Measurements from ENCODE around the gene OR2A42.
"Not testable (repeated sequence)": the region's sequence is repeated elsewhere in the genome, so short reads cannot be mapped to it uniquely, and the experiment has no call there.

The OR2A42 gene

DNA sequence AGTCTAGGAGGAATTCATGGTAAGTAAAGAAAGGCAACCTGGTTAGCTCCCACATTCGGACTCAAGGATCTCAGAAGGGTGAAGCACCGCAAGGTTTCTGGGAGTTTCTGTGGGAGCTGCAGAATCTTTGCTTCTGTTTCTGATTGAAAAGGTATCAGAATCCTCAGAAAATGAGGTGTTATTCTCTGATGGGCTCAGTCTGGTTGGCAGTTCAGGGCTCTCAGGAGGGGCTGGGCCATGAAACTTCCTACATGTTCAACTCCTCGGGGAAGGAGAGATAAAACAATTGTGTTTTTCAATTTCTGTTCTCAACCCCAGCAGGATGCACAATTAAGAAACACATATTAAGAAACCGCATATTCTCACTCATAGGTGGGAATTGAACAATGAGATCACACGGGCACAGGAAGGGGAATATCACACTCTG is 16.1 kb upstream of the OR2A42 start:
- Histone ChIP-seq H3K9me3 (ENCODE audit: control insufficient read depth, low read depth, low read length) (no peaks in the 10 kb centered on the region), H3K36me3 (ENCODE audit: control insufficient read depth, low read depth, low read length) (no peaks in the 10 kb centered on the region), H3K4me3 (ENCODE audit: low read length) (no peak overlapping the region), H3K4me1 (ENCODE audit: control insufficient read depth, low read depth, low read length) (peaks cover 6% of the 10 kb centered on the region), H3K27ac (ENCODE audit: low read length) (no peak overlapping the region), H3K9ac (ENCODE audit: low read length) (no peak overlapping the region), H3K27me3 (ENCODE audit: control insufficient read depth, insufficient read depth, low read length) (no peaks in the 10 kb centered on the region)

DNA sequence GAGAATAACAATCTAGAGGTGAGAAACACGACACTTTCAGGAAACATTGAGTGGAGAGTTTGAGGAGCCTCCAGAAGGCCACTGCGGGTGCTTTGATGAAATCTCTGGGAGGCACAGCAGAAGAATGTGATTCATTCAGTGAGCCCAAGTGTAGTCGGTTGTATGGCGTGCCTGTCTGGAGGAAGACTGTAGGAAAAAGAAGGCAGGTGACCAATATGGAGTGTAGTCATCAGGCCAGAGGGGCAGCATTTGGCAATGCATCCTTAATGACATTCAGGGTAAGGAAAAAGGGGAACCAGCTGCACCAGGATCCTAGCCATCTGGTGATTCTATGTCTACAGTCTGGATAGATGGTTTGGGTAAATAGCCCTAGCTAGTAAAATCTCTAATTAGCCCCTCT is 12.9 kb upstream of the OR2A42 start:
- not testable (repeated sequence) for H3K27me3 ChIP-seq (ENCODE audit: control insufficient read depth, insufficient read depth, low read length); H3K9me3 ChIP-seq (ENCODE audit: control insufficient read depth, low read depth, low read length); H3K9ac ChIP-seq (ENCODE audit: low read length); H3K4me3 ChIP-seq (ENCODE audit: low read length); H3K36me3 ChIP-seq (ENCODE audit: control insufficient read depth, low read depth, low read length); H3K27ac ChIP-seq (ENCODE audit: low read length); H3K4me1 ChIP-seq (ENCODE audit: control insufficient read depth, low read depth, low read length)

DNA sequence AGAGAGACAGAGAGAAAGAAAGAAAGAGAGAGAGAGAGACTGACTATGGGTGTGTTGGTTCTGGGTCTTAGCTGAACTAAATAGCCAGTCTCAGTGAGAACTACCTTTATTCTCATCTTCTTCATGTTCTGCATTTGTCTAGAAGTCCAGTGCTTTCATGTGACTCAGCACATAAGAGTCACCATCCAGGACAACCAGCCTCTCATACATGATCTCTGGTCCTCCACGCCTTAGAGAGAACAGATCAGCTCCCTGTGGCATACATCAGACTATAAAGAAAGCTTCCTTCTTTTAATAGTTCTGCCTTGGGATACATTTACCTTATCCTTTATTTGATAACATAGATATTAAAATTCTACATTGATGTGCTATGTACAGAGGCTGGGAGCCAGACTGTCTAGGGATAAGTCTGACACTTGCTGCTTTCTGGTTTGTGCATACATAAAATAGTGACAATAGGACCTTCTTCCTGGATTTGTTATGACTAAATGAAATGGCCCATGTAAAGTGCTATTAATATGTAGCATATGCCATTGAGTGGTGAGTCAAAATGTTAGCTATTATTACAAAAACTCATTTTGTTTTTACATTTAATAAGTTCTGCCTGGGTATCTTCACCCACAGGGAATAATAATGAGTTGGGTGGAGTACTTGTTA is 8.4 kb upstream of the OR2A42 start:
- H3K36me3 ChIP-seq (ENCODE audit: control insufficient read depth, low read depth, low read length); H3K4me1 ChIP-seq (ENCODE audit: control insufficient read depth, low read depth, low read length); H3K9ac ChIP-seq (ENCODE audit: low read length); H3K4me3 ChIP-seq (ENCODE audit: low read length); H3K9me3 ChIP-seq (ENCODE audit: control insufficient read depth, low read depth, low read length); H3K27ac ChIP-seq (ENCODE audit: low read length); H3K27me3 ChIP-seq (ENCODE audit: control insufficient read depth, insufficient read depth, low read length): not testable (repeated sequence)

DNA sequence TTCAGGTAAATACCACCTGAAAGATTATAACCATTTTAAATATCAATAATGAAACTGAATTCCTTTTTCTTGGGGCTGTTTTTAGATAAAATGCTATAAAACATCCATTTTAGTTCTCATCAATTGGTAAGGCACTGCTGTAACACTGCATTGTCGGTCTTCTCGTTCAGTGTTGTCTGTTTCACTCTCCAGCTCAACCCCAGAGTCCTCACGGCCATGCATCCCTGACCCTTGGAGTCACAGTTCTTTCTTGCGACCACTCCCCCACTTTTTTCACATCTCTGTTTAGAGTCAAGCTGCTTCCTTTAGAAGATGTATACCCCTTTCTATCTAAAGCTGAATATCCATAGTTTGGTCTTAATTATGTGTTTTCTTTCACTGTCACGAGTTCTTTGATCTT is 7.6 kb upstream of the OR2A42 start:
- H3K4me1 ChIP-seq (ENCODE audit: control insufficient read depth, low read depth, low read length); H3K4me3 ChIP-seq (ENCODE audit: low read length); H3K36me3 ChIP-seq (ENCODE audit: control insufficient read depth, low read depth, low read length); H3K9me3 ChIP-seq (ENCODE audit: control insufficient read depth, low read depth, low read length); H3K27ac ChIP-seq (ENCODE audit: low read length); H3K27me3 ChIP-seq (ENCODE audit: control insufficient read depth, insufficient read depth, low read length); H3K9ac ChIP-seq (ENCODE audit: low read length): not testable (repeated sequence)

DNA sequence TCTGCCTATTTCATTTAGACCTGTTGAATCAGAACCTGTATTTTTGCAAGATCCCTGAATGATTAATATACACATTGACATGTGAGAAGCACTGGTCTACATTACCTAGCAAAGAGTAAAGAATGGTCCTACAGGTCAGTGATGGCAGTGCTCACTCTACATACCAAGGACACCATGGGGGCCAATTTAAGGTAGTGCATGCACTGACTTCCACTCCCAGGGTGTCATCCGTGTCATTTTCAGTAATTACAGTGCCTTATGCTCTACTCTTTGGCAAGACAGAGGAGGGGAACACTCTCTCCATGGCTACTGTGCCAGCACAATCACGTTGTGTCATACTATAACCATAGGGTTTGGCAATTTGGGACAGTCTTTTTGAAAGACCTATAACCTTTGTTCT is 6.0 kb upstream of the OR2A42 start:
- H3K36me3 ChIP-seq (ENCODE audit: control insufficient read depth, low read depth, low read length); H3K27me3 ChIP-seq (ENCODE audit: control insufficient read depth, insufficient read depth, low read length); H3K27ac ChIP-seq (ENCODE audit: low read length); H3K4me3 ChIP-seq (ENCODE audit: low read length); H3K9me3 ChIP-seq (ENCODE audit: control insufficient read depth, low read depth, low read length); H3K9ac ChIP-seq (ENCODE audit: low read length); H3K4me1 ChIP-seq (ENCODE audit: control insufficient read depth, low read depth, low read length): not testable (repeated sequence)

DNA sequence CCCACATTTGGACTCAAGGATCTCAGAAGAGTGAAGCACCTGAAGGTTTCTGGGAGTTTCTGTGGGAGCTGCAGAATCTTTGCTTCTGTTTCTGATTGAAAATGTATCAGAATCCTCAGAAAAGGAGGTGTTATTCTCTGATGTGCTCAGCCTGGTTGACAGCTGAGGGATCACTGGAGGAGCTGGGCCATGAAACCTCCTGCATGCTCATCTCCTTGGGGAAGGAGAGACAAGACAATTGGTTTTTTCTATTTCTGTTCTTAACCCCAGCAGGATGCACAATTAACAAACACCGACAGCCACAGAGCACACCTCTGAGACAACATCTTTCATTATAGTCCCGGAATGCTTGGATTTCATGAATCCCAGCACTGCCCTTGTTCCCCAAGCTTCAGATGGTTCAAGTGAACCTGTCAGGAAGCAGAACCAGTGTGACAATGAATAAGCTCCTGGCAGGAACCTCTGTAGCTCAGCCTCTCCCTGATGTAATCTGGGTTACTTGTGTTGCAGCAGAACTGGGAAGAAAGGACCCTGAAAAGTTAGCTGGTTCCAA is 799 bp downstream of the OR2A42 start:
- H3K27ac ChIP-seq (ENCODE audit: low read length); H3K4me1 ChIP-seq (ENCODE audit: control insufficient read depth, low read depth, low read length); H3K9ac ChIP-seq (ENCODE audit: low read length); H3K4me3 ChIP-seq (ENCODE audit: low read length); H3K27me3 ChIP-seq (ENCODE audit: control insufficient read depth, insufficient read depth, low read length); H3K36me3 ChIP-seq (ENCODE audit: control insufficient read depth, low read depth, low read length); H3K9me3 ChIP-seq (ENCODE audit: control insufficient read depth, low read depth, low read length): not testable (repeated sequence)

GRCh38 chr7:144233039-144233438 is 6.4 kb downstream of the OR2A42 start:
- not testable (repeated sequence) for H3K9me3 ChIP-seq (ENCODE audit: control insufficient read depth, low read depth, low read length); H3K27ac ChIP-seq (ENCODE audit: low read length); H3K4me1 ChIP-seq (ENCODE audit: control insufficient read depth, low read depth, low read length); H3K4me3 ChIP-seq (ENCODE audit: low read length); H3K9ac ChIP-seq (ENCODE audit: low read length); H3K27me3 ChIP-seq (ENCODE audit: control insufficient read depth, insufficient read depth, low read length); H3K36me3 ChIP-seq (ENCODE audit: control insufficient read depth, low read depth, low read length)

- not testable (repeated sequence) for H3K4me1 ChIP-seq (ENCODE audit: control insufficient read depth, low read depth, low read length); H3K9me3 ChIP-seq (ENCODE audit: control insufficient read depth, low read depth, low read length); H3K27ac ChIP-seq (ENCODE audit: low read length); H3K9ac ChIP-seq (ENCODE audit: low read length); H3K4me3 ChIP-seq (ENCODE audit: low read length); H3K36me3 ChIP-seq (ENCODE audit: control insufficient read depth, low read depth, low read length); H3K27me3 ChIP-seq (ENCODE audit: control insufficient read depth, insufficient read depth, low read length)
Observed at GRCh38 chr7:144231027-144231426, 8.4 kb downstream of the OR2A42 start.

DNA sequence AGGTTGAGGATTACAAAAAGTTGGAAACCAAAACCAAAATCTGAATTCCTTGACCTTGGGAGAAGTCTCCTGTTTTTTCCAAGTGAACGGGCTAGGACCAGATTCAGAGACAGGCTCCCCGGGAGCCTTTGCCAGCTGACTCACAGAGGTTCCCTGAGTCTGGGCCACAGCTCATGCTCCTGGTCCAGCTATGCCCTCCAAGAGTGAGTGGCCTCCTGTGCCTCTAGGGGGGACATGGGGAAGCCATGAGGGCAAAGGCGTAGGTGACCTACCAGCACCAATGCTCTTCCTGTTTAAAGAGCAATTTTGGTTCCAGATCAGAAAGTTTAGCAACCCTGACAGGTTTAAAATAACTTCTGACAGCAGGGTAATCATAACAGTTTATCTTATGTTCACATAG is 10.6 kb downstream of the OR2A42 start:
- H3K36me3 ChIP-seq (ENCODE audit: control insufficient read depth, low read depth, low read length); H3K27ac ChIP-seq (ENCODE audit: low read length); H3K27me3 ChIP-seq (ENCODE audit: control insufficient read depth, insufficient read depth, low read length); H3K4me1 ChIP-seq (ENCODE audit: control insufficient read depth, low read depth, low read length); H3K9ac ChIP-seq (ENCODE audit: low read length); H3K4me3 ChIP-seq (ENCODE audit: low read length); H3K9me3 ChIP-seq (ENCODE audit: control insufficient read depth, low read depth, low read length): not testable (repeated sequence)

GRCh38 chr7:144226866-144227265 is 12.5 kb downstream of the OR2A42 start:
- not testable (repeated sequence) for H3K4me1 ChIP-seq (ENCODE audit: control insufficient read depth, low read depth, low read length); H3K9me3 ChIP-seq (ENCODE audit: control insufficient read depth, low read depth, low read length); H3K36me3 ChIP-seq (ENCODE audit: control insufficient read depth, low read depth, low read length); H3K27me3 ChIP-seq (ENCODE audit: control insufficient read depth, insufficient read depth, low read length); H3K27ac ChIP-seq (ENCODE audit: low read length); H3K9ac ChIP-seq (ENCODE audit: low read length); H3K4me3 ChIP-seq (ENCODE audit: low read length)

DNA sequence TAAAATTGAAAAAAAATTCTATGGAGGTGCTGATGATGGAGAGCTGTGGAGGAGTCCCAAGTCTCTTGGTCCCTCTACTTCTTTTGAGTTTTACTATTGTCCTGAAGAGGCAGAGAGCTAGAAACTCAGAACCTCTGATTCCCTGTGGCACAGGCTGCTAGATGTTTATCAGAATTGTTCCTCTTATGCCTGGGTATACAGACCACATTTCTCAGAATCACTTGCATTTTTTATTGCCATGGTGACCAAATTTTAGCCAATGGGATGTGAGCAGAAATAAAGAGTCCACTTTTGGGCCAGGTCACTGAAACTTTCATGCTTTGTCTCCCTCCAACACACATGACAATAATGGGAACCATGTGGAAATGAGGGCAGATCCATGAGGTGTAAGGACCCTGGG is 15.7 kb downstream of the OR2A42 start:
- H3K9ac ChIP-seq (ENCODE audit: low read length); H3K27me3 ChIP-seq (ENCODE audit: control insufficient read depth, insufficient read depth, low read length): not testable (repeated sequence)

DNA sequence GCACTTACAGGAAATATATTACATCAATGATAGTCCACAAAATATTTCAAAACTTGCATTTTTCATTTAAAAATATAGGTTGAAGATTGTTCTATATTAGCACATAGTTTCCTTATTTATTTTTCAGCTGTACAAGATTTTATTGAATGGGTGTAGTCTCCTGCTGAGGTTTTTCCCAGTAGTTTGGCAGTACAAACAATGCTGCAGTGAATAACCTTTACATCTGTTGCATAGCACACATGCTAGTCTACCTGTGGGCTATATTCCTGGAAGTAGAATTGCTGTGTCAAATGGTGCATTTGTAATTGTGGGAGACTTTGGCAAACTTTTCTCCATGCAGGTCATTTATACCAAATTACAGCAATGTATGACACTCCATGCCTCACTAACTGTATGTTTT is 18.9 kb downstream of the OR2A42 start:
- not testable (repeated sequence) for H3K9ac ChIP-seq (ENCODE audit: low read length); H3K27ac ChIP-seq (ENCODE audit: low read length); H3K36me3 ChIP-seq (ENCODE audit: control insufficient read depth, low read depth, low read length); H3K9me3 ChIP-seq (ENCODE audit: control insufficient read depth, low read depth, low read length); H3K4me3 ChIP-seq (ENCODE audit: low read length); H3K27me3 ChIP-seq (ENCODE audit: control insufficient read depth, insufficient read depth, low read length); H3K4me1 ChIP-seq (ENCODE audit: control insufficient read depth, low read depth, low read length)

More for the DNA sequence above, 15.7 kb downstream of the OR2A42 start:
- not testable (repeated sequence) for H3K4me3 ChIP-seq (ENCODE audit: low read length); H3K9me3 ChIP-seq (ENCODE audit: control insufficient read depth, low read depth, low read length); H3K4me1 ChIP-seq (ENCODE audit: control insufficient read depth, low read depth, low read length); H3K36me3 ChIP-seq (ENCODE audit: control insufficient read depth, low read depth, low read length); H3K27ac ChIP-seq (ENCODE audit: low read length)
